Activated CD4-positive, alpha-beta T cell treated with anti-CD3 and anti-CD28 coated beads for 36 hours (primary cell): Measurements from ENCODE around the gene HEATR9. TPM values are rescaled to one million over a fixed set of nuclear protein-coding genes. Genes with fewer than 3 reads are reported as not detected.

Source experiments
- ATAC-seq: fragments of 200-7000 bp; cut with Tn5 transposase; one replicate; pipeline ENCODE4 v1.10.0; 2021; ENCODE audit warnings: mild to moderate bottlenecking, moderate library complexity
- CTCF ChIA-PET: fragments of 350-600 bp; sonication (Branson Sonifier 250); formaldehyde crosslinking; loops from one replicate; lab custom pipeline; 2021; ENCODE audit warnings: antibody characterized with exemption; lab: Charles Lee
- POLR2A ChIA-PET: fragments of 350-600 bp; sonication (Branson Sonifier 250); formaldehyde crosslinking; loops from one replicate; lab custom pipeline; 2021; ENCODE audit warnings: antibody characterized with exemption, inconsistent platforms; lab: Charles Lee
- DNase-seq: peaks from one replicate; pipeline ENCODE4 v3.0.0-alpha.2; 2020
- H3K27ac Mint-ChIP-seq: one replicate; pipeline ENCODE4 v1.8.0; 2021; ENCODE audit warnings: mixed read lengths
- H3K27me3 Mint-ChIP-seq: one replicate; pipeline ENCODE4 v1.8.0; 2021; ENCODE audit warnings: mixed read lengths
- H3K36me3 Mint-ChIP-seq: one replicate; pipeline ENCODE4 v1.8.0; 2021; ENCODE audit warnings: low read depth, mixed read lengths
- H3K4me1 Mint-ChIP-seq: one replicate; pipeline ENCODE4 v1.8.0; 2021; ENCODE audit warnings: mixed read lengths
- H3K4me3 Mint-ChIP-seq: one replicate; pipeline ENCODE4 v1.8.0; 2021; ENCODE audit warnings: mild to moderate bottlenecking, moderate library complexity, mixed read lengths
- H3K9me3 Mint-ChIP-seq: one replicate; pipeline ENCODE4 v1.8.0; 2021; ENCODE audit warnings: low read depth, mixed read lengths
- intact Hi-C, 2 experiments: fragments of 100-400 bp; cut with DNase I in 1 of 2; cut with micrococcal nuclease in 1 of 2; formaldehyde crosslinking; loops; one replicate each; pipeline versions ENCODE4 v1.14.2 to v1.15.1; 2022 to 2024; cut with DNase I, micrococcal nuclease
- total RNA-seq, 2 experiments: library from RNA; stranded (reverse); gene quantifications; one replicate each; pipeline ENCODE4 v1.2.3, GENCODE V29; 2021

HEATR9 gene
- total RNA-seq, 2 experiments from 2014 or later = 0.18 TPM; not detected in 1

DNA sequence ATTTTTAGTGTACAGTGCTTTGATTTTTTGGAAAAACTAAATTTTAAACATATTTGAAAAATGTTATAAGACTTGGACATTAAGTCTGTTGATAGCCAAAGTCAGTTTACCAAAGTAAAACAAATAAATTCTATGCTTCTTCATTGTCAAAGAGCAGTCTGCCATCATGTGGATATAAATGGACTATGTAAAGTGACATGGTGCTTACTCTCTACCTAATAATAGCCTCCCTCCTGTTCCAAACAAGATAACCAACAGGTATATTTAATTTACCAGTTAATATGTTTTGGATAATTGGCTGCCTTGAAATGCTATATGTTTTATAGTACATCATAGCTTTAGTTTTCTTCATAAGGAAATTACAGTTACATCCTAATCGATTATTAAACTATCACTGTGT is 43.5 kb downstream of the HEATR9 start:
- no peak for DNase-seq
- ATAC-seq = no peak
- intact Hi-C loops = no loop called here
- Mint-ChIP-seq H3K36me3 (peaks cover 64% of the 10 kb centered on the region), H3K9me3 (no peaks in the 10 kb centered on the region), H3K4me1 (peaks cover 8% of the 10 kb centered on the region), H3K27ac (no peak overlapping the region), H3K27me3 (no peaks in the 10 kb centered on the region), H3K4me3 (no peak overlapping the region)
- ChIA-PET CTCF (interaction anchor here (1.9 kb wide), 1 partner anchor 10 kb away, joined by 7 read pairs; no protein-coding TSS in a partner anchor), POLR2A (no interaction called here)

DNA sequence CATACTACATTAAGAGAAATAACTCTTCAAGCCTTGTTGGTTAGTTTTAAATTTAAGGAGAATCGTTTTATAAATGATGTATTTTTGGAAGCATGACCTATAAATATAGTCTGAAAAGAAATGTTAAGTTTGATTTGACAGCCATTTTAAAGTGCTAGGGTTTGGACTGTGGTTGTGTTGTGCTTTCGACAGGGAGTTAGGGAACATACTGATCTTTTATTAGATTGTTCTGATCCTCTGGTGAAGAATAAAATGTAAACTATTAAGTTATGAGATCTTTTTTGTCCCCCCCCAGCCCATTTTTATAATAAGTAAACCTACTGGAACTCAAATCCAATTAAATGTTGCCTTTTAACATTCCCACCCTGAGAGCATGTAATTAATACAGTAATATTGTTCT is 47.4 kb downstream of the HEATR9 start:
- DNase-seq (no peak), ATAC-seq (no peak)
- ChIA-PET CTCF (interaction anchor here (0.9 to 2.6 kb wide), 2 partner anchors 12 to 140 kb away, joined by 3 to 12 read pairs; partner anchors contain the start of gene TAF15), POLR2A (no interaction called here)
- H3K4me1 Mint-ChIP-seq = peaks cover 22% of the 10 kb centered on the region
- peaks cover 62% of the 10 kb centered on the region for H3K36me3 Mint-ChIP-seq
- peak overlapping the region; percentile 31 for H3K27ac Mint-ChIP-seq
- H3K4me3 Mint-ChIP-seq = no peak overlapping the region
- no peaks in the 10 kb centered on the region for H3K9me3 Mint-ChIP-seq
- intact Hi-C loops = no loop called here
- H3K27me3 Mint-ChIP-seq = no peaks in the 10 kb centered on the region

DNA sequence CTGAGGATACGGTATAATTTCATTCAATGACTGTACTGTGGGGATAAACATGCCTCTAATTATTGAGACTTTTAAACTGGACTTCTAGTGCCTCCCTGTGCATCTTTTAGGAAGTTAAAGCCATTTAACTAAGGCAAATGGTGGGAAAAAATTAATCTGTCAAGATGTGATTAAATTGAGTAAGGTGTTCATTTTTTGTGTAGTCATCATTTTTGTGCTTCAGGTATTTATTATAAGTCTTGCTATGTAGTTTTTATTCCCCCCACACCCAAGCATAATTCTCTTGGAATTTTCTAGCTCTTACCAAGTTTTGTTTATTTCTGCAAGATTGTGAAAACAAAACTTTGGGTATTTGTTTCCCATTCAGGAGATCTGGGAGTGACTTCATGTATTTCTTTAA is 49.2 kb downstream of the HEATR9 start:
- POLR2A ChIA-PET = no interaction called here

DNA sequence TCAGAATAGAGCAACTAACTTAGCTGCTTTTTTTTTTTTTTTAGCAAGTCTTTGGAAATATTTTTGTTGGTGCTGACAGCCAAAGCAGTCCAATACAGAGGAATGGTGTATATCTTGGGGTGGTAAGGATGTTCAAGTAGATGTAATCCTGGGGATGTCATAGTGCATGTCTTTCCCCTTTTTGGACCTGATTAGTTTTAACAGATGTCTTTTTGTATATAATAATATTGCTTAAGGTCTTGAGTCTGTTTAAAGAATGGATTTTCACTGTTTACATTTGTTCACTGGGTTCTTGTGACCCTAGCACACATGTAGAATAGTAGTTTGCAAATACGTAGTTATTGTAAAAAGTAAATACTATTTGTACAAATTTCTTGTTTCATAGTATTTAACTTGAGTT is 51.5 kb downstream of the HEATR9 start:
- Mint-ChIP-seq H3K4me1 (peaks cover 51% of the 10 kb centered on the region), H3K27ac (no peak overlapping the region), H3K36me3 (peaks cover 46% of the 10 kb centered on the region), H3K27me3 (no peaks in the 10 kb centered on the region), H3K4me3 (no peak overlapping the region), H3K9me3 (no peaks in the 10 kb centered on the region)
- ChIA-PET CTCF (interaction anchor here (0.6 to 1.9 kb wide), 10 partner anchors 8 to 941 kb away, joined by 3 to 8 read pairs (median 3); partner anchors contain the start of gene TAF15), POLR2A (interaction anchor here (0.6 kb wide), 2 partner anchors 9 to 187 kb away, joined by 4 read pairs; no protein-coding TSS in a partner anchor)
- DNase-seq (no peak), ATAC-seq (no peak)
- intact Hi-C loops = loop anchor here in 1 of 2 experiments (2.0 kb wide), 1 partner anchor 30 kb away; no protein-coding TSS in a partner anchor

More for the DNA sequence above, 49.2 kb downstream of the HEATR9 start:
- H3K9me3 Mint-ChIP-seq = no peaks in the 10 kb centered on the region
- ATAC-seq (no peak), DNase-seq (no peak)
- CTCF ChIA-PET = interaction anchor here (0.7 to 2.7 kb wide), 10 partner anchors 8 to 92 kb away, joined by 3 to 17 read pairs (median 4); partner anchors contain the start of genes GAS2L2 and TAF15
- peaks cover 54% of the 10 kb centered on the region for H3K36me3 Mint-ChIP-seq
- H3K4me3 Mint-ChIP-seq = no peak overlapping the region
- H3K27ac Mint-ChIP-seq = peak overlapping the region; percentile 28
- no peaks in the 10 kb centered on the region for H3K27me3 Mint-ChIP-seq
- intact Hi-C loops = loop anchor here in 1 of 2 experiments (2.0 kb wide), 1 partner anchor 13 kb away; no protein-coding TSS in a partner anchor
- peaks cover 36% of the 10 kb centered on the region for H3K4me1 Mint-ChIP-seq

DNA sequence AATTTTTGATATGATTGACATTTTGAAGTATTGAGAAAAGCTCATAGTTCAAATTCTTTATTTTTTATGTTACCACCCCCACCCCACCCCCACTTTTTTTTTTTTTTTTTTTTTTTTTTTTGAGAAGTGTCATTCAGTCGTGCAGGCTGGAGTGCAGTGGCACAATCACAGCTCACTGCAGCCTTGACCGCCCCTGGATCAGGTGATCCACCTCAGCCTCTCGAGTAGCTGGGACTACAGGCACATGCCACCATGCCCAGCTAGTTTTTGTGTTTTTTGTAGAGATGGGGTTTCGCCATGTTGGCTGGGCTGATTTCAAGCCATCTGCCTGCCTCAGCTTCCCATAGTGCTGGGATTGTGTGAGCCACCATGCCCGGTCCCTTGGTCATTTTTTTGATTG is 52.0 kb downstream of the HEATR9 start:
- H3K27ac Mint-ChIP-seq = no peak overlapping the region
- no peaks in the 10 kb centered on the region for H3K27me3 Mint-ChIP-seq
- H3K4me3 Mint-ChIP-seq = no peak overlapping the region
- peaks cover 46% of the 10 kb centered on the region for H3K36me3 Mint-ChIP-seq
- no peak for DNase-seq
- POLR2A ChIA-PET = interaction anchor here (0.6 kb wide), 2 partner anchors 9 to 187 kb away, joined by 4 read pairs; no protein-coding TSS in a partner anchor
- CTCF ChIA-PET = interaction anchor here (0.6 to 1.9 kb wide), 10 partner anchors 8 to 941 kb away, joined by 3 to 8 read pairs (median 3); partner anchors contain the start of gene TAF15
- peaks cover 55% of the 10 kb centered on the region for H3K4me1 Mint-ChIP-seq
- no peak for ATAC-seq
- no peaks in the 10 kb centered on the region for H3K9me3 Mint-ChIP-seq
- intact Hi-C loops = loop anchor here in 1 of 2 experiments (2.0 kb wide), 1 partner anchor 30 kb away; no protein-coding TSS in a partner anchor

DNA sequence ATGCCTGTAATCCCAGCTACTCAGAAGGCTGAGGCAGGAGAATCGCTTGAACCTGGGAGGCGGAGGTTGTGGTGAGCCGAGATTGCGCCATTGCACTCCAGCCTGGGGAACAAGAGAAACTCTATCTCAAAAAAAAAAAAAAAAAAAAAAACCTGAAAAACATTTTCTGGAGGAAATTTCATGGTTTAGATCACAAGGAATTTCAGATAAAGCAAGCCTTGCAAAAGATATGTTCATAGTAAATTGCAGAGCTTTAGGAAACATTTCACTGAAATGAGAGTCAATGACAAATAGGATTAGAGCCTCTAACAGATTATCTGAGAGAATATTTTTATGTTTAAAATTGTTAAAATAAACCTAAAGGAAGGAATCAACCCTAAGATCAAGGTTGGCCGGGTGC is 56.2 kb downstream of the HEATR9 start:
- Mint-ChIP-seq H3K27me3 (no peaks in the 10 kb centered on the region), H3K36me3 (peaks cover 43% of the 10 kb centered on the region), H3K27ac (no peak overlapping the region), H3K4me3 (no peak overlapping the region), H3K4me1 (peaks cover 67% of the 10 kb centered on the region), H3K9me3 (no peaks in the 10 kb centered on the region)
- ChIA-PET POLR2A (no interaction called here), CTCF (interaction anchor here (1.0 to 6.4 kb wide), 3 partner anchors 7 to 50 kb away, joined by 3 to 123 read pairs (median 46); partner anchors contain the start of genes C17orf50 and MMP28)
- ATAC-seq (no peak), DNase-seq (no peak)
- intact Hi-C loops = no loop called here

DNA sequence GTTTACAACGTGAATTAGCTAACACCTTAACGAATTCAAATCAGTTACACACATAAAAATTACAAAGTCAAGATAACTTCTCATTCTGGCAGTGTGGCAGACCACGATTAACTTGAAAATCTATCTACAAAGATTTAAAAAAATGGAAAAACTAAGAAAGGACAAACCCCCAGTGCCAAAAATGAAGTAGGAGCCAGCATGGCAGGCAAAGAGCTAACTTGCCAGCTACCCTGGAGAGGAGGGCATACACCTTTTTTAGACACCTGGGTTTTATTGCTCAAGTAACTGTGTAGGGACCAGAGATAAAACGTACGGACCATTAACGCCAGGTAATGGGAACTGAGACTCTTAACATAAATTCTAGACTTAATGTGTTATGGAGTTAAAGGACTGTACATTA is 56.9 kb downstream of the HEATR9 start:
- H3K9me3 Mint-ChIP-seq = no peaks in the 10 kb centered on the region
- H3K4me3 Mint-ChIP-seq = peak overlapping the region; percentile 25
- H3K36me3 Mint-ChIP-seq = peaks cover 40% of the 10 kb centered on the region
- H3K27me3 Mint-ChIP-seq = no peaks in the 10 kb centered on the region
- intact Hi-C loops = no loop called here
- CTCF ChIA-PET = interaction anchor here (0.6 to 6.4 kb wide), 7 partner anchors 8 to 527 kb away, joined by 3 to 123 read pairs (median 3); partner anchors contain the start of genes C17orf50 and MMP28
- H3K27ac Mint-ChIP-seq = no peak overlapping the region
- no peak for DNase-seq
- POLR2A ChIA-PET = no interaction called here
- peaks cover 70% of the 10 kb centered on the region for H3K4me1 Mint-ChIP-seq
- no peak for ATAC-seq

DNA sequence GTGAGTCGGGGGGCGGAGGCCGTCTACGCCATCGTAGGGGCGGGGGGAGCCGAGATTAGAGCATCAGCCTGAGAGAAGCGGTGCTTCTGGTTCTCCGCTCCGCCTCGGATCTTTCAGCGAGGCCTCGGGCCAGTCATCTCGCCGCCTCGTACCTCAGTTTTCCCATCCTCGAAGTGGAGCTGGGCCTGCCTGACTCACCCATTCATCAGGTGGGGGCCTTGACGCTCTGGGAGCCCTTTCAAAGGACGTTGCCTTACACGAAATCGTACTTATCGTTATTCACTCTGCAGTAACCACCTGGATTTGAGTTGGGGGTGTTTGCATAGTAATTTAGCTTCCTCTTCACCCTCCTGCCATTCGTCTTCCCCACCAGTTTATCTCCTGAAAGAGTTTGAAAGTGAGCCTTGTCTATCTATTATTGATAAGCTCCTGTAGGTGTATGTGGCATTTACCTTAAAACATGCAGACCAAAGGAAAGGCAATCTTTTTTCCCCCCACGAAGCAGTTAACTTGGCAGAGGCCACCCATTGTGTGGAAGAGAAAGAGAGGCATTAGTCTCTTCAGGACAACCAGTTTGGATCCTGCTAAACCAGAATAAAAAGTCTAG is 58.7 kb downstream of the HEATR9 start:
- Mint-ChIP-seq H3K4me3 (peak overlapping the region; percentile 78), H3K9me3 (no peaks in the 10 kb centered on the region), H3K36me3 (peaks cover 34% of the 10 kb centered on the region), H3K4me1 (peaks cover 56% of the 10 kb centered on the region), H3K27me3 (no peaks in the 10 kb centered on the region), H3K27ac (peak overlapping the region; percentile 97)
- ChIA-PET CTCF (interaction anchor here (0.6 to 6.4 kb wide), 14 partner anchors 10 to 1207 kb away, joined by 3 to 123 read pairs (median 4); partner anchors contain the start of genes C17orf50 and MMP28), POLR2A (interaction anchor here (0.6 to 3.6 kb wide), 3 partner anchors 45 to 831 kb away, joined by 3 to 37 read pairs (median 5); no protein-coding TSS in a partner anchor)
- intact Hi-C loops = loop anchor here (1.0 to 10.0 kb wide), 17 partner anchors 46 to 848 kb away; partner anchors contain the start of genes SLFN5 (in 2 of the 2), AP2B1 (in 1 of the 2), CCT6B (in 1 of the 2) and GGNBP2 (in 1 of the 2)
- DNase-seq = no peak
- ATAC-seq = peak; percentile 4

DNA sequence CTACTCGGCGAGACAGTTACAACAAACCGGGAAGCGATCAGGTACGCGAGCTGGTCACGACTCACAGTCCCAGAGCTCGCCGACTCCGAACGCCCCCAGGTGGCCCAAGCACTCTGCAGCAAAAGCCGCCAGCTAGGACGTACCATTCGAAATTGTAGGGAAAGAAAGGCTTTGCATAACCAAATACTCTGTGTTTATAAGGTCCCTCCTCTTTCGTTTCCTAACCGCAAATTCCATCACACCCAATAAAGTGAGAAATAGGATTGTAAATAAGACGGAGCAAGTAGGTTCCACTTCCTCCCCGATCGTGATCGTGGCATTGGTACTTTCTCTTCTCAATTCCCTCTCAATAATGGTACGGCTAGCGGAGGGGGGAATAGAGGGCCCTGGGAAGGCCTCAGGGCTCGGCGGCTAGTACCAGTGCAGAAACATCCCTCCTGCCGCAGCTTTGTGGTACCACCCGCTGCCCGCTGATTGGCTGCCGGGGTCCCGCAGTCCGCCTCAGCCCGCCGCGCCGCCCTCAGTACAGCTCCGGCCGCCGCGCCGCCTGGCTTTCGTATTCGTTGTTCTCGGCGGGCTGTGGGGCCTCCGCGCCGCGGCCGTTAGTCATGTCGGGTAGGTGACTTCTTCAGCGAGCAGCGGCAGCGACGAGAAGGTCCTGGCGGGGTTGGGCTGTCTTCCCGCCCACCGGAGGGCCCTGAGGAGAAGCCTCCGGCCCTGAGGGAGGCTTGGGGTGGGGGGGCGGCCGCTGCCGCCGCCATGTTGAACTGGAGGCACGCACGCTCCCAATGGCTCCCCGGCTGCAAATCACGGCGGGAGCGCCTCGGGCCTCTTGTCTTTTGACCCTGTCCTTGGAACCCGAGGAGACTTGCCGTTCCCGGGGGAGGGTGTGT is 59.5 kb downstream of the HEATR9 start, which contains the start of gene TAF15:
TSS of gene TAF15 (plus strand) at position 523 of the 893 bp plus-strand sequence. CDS start at position 609, 86 bp downstream.
- Mint-ChIP-seq H3K27ac (peak within 1 kb of the TSS; percentile 97), H3K36me3 (peaks cover 34% of the 10 kb centered on the region), H3K9me3 (no peaks in the 10 kb centered on the region), H3K4me3 (peak within 1 kb of the TSS; percentile 78), H3K4me1 (peaks cover 57% of the 10 kb centered on the region), H3K27me3 (no peaks in the 10 kb centered on the region)
- peak; percentile 98 for DNase-seq
- ChIA-PET CTCF (interaction anchor here (0.6 to 6.4 kb wide), 28 partner anchors 8 to 1206 kb away, joined by 3 to 123 read pairs (median 4); partner anchors contain the start of genes C17orf50, MMP28 and MRM1), POLR2A (interaction anchor here (0.7 to 3.6 kb wide), 6 partner anchors 13 to 830 kb away, joined by 3 to 37 read pairs (median 3); partner anchors contain the start of gene MMP28)
- intact Hi-C loops = loop anchor here (1.0 to 10.0 kb wide), 17 partner anchors 45 to 847 kb away; partner anchors contain the start of genes SLFN5 (in 2 of the 2), AP2B1 (in 1 of the 2), CCT6B (in 1 of the 2) and GGNBP2 (in 1 of the 2)
- ATAC-seq = peak; percentile 88
